K562 (cell line): Measurements from ENCODE around the gene NUP98. TPM values are rescaled to one million over a fixed set of nuclear protein-coding genes. Genes with fewer than 3 reads are reported as not detected.

Experiments
- ATAC-seq: fragments of 200-7000 bp; cut with Tn5 transposase; 3 replicates; pipeline ENCODE4 v1.9.1; 2020; ENCODE audit warnings: moderate library complexity
- BruUV-seq: library from RNA; stranded (reverse); fragments of 400-500 nt; replicated peaks from 2 replicates; lab custom pipeline; 2021; lab: Mats Ljungman, UMichigan
- CTCF ChIA-PET: fragments of 300-600 bp; formaldehyde crosslinking; extraction: SDS; loops from one replicate; lab custom pipeline; 2021; ENCODE audit warnings: low intra/inter-chr PET ratio; lab: Yijun Ruan, JAX
- POLR2A ChIA-PET: fragments of 300-600, 350-650 bp; sonication (Branson Sonifier 250); formaldehyde crosslinking; extraction: SDS; loops from one replicate; lab custom pipeline; 2021; ENCODE audit warnings: antibody characterized with exemption, inconsistent platforms; lab: Yijun Ruan, JAX
- DNase-seq, 4 experiments: peaks; one replicate each; pipeline versions ENCODE4 v3.0.0 to v3.0.0-alpha.2; 2011 to 2018; ENCODE audit warnings: low spot score in 3 of 4, mixed read lengths in 3 of 4; ENCODE audit errors: extremely low read depth in 1 of 4
- FAIRE-seq: peaks from 2 replicates; lab custom pipeline; 2011; peaks lifted over from hg19 to GRCh38; lab: Jason Lieb, UNC
- H2AFZ ChIP-seq: 2 replicates; pipeline ENCODE4 v1.6.0; 2011; ENCODE audit warnings: low read depth, low read length, control low read depth, inconsistent platforms
- H3K27ac ChIP-seq: fragments of 200-600 bp; 3 replicates; pipeline ENCODE4 v1.8.0; 2011; ENCODE audit warnings: low read depth, mild to moderate bottlenecking, control low read depth, inconsistent platforms, low read length, moderate library complexity, mixed read lengths; ENCODE audit errors: extremely low read depth
- H3K27me3 ChIP-seq, 2 experiments: fragments of 300-600 bp in 1 of 2; 2 replicates in 1 of 2; 3 replicates in 1 of 2; pipeline versions ENCODE4 v1.6.0 to v1.8.0; 2011; ENCODE audit warnings: inconsistent platforms in 2 of 2, low read length in 2 of 2, mild to moderate bottlenecking in 1 of 2, mixed read lengths in 1 of 2, moderate library complexity in 1 of 2; ENCODE audit not compliant: control insufficient read depth in 2 of 2, insufficient read depth in 2 of 2
- H3K36me3 ChIP-seq: fragments of 300-600 bp; 3 replicates; pipeline ENCODE4 v1.8.0; 2011; ENCODE audit warnings: mild to moderate bottlenecking, low read length, inconsistent platforms; ENCODE audit not compliant: control insufficient read depth, insufficient read depth
- H3K4me1 ChIP-seq, 2 experiments: fragments of 200-600 bp in 1 of 2; replicated peaks in 1 of 2; 2 replicates in 1 of 2; 3 replicates in 1 of 2; pipeline versions ENCODE4 v1.5.1 to v1.8.0; 2011; ENCODE audit warnings: inconsistent platforms in 2 of 2, low read length in 2 of 2, mild to moderate bottlenecking in 1 of 2, mixed read lengths in 1 of 2, moderate library complexity in 1 of 2; ENCODE audit not compliant: control insufficient read depth in 2 of 2, insufficient read depth in 2 of 2
- H3K4me2 ChIP-seq: 2 replicates; pipeline ENCODE4 v1.6.1; 2011; ENCODE audit warnings: low read length, control low read depth, inconsistent platforms, mixed read lengths; ENCODE audit not compliant: insufficient read depth
- H3K4me3 ChIP-seq: fragments of 200-600 bp; sonication (generic), shearing (Covaris generic); 2 replicates; pipeline ENCODE4 v1.5.1; 2016; ENCODE audit warnings: control low read depth, inconsistent platforms
- H3K79me2 ChIP-seq: fragments of 200-600 bp; 3 replicates; pipeline ENCODE4 v1.8.0; 2011; ENCODE audit warnings: low read length, inconsistent platforms; ENCODE audit not compliant: control insufficient read depth, insufficient read depth
- H3K9ac ChIP-seq, 2 experiments: 2 replicates each; pipeline versions ENCODE4 v1.6.0 to v1.6.1; 2011; ENCODE audit warnings: low read depth in 2 of 2, low read length in 2 of 2, control low read depth in 1 of 2, inconsistent platforms in 1 of 2, mild to moderate bottlenecking in 1 of 2, mixed read lengths in 1 of 2; ENCODE audit not compliant: insufficient read depth in 1 of 2
- H3K9me1 ChIP-seq: one replicate; pipeline ENCODE4 v1.6.0; 2011; ENCODE audit warnings: inconsistent platforms, mild to moderate bottlenecking, low read length, moderate library complexity; ENCODE audit not compliant: control insufficient read depth, insufficient read depth
- H3K9me3 ChIP-seq: replicated peaks from 2 replicates; pipeline ENCODE4 v1.5.1; 2011; ENCODE audit warnings: low read depth, low read length, inconsistent platforms; ENCODE audit not compliant: control insufficient read depth, insufficient read depth
- H4K20me1 ChIP-seq: replicated peaks from 2 replicates; pipeline ENCODE4 v1.6.1; 2011; ENCODE audit warnings: low read length, inconsistent platforms, mixed read lengths; ENCODE audit not compliant: control insufficient read depth, insufficient read depth
- ATF2 ChIP-seq: sonication (generic); formaldehyde crosslinking; IDR thresholded peaks from 2 replicates; pipeline ENCODE4 v1.8.1; 2022; ENCODE audit warnings: missing genetic modification reagents
- CBX5 ChIP-seq: IDR thresholded peaks from 2 replicates; pipeline ENCODE4 v1.6.1; 2014; ENCODE audit warnings: low read depth, borderline replicate concordance
- CUX1 ChIP-seq: fragments of 200-800 bp; sonication (Bioruptor generic); IDR thresholded peaks from 2 replicates; pipeline ENCODE4 v1.6.1; 2016; ENCODE audit warnings: missing genetic modification characterization, missing compliant biosample characterization
- DPF2 ChIP-seq: fragments of 450-650 bp; IDR thresholded peaks from 2 replicates; pipeline ENCODE4 v1.6.1; 2016
- FOXA1 ChIP-seq: fragments of 450-650 bp; IDR thresholded peaks from 2 replicates; pipeline ENCODE4 v1.6.1; 2016; ENCODE audit warnings: mild to moderate bottlenecking, borderline replicate concordance
- HNRNPK ChIP-seq: fragments of 200-400 bp; formaldehyde crosslinking; IDR thresholded peaks from one replicate; pipeline ENCODE4 v1.6.1; 2018; ENCODE audit warnings: mild to moderate bottlenecking, low read depth, low read length; ENCODE audit not compliant: poor library complexity, severe bottlenecking
- NFE2 ChIP-seq: IDR thresholded peaks from 2 replicates; pipeline ENCODE4 v1.6.1; 2014; ENCODE audit warnings: antibody characterized with exemption, low read depth
- NR2F6 ChIP-seq: fragments of 450-650 bp; formaldehyde crosslinking; IDR thresholded peaks from 2 replicates; pipeline ENCODE4 v1.4.0; 2020; ENCODE audit warnings: mild to moderate bottlenecking
- RAD21 ChIP-seq, 2 experiments: fragments of 250-450 bp in 1 of 2; fragments of 450-650 bp in 1 of 2; sonication (Bioruptor Pico) in 1 of 2; formaldehyde crosslinking in 1 of 2; IDR thresholded peaks in 1 of 2; conservative IDR thresholded peaks in 1 of 2; 2 replicates each; pipeline versions ENCODE4 v1.4.0 to v1.8.0; 2020 to 2022; ENCODE audit warnings: mild to moderate bottlenecking in 2 of 2, moderate library complexity in 1 of 2
- RBFOX2 ChIP-seq: fragments of 200-400 bp; formaldehyde crosslinking; IDR thresholded peaks from 2 replicates; pipeline ENCODE4 v1.6.1; 2017; ENCODE audit warnings: low read depth, mild to moderate bottlenecking, low read length, moderate library complexity
- RBM25 ChIP-seq: fragments of 200-400 bp; formaldehyde crosslinking; IDR thresholded peaks from 2 replicates; pipeline ENCODE4 v1.6.1; 2018; ENCODE audit warnings: low read length, low read depth, moderate library complexity; ENCODE audit not compliant: severe bottlenecking
- SRSF7 ChIP-seq: fragments of 200-400 bp; formaldehyde crosslinking; optimal IDR thresholded peaks from 2 replicates; pipeline ENCODE3; 2017; ENCODE audit warnings: mild to moderate bottlenecking, low read depth, low read length
- ZNF12 ChIP-seq: sonication (generic); formaldehyde crosslinking; IDR thresholded peaks from 2 replicates; pipeline ENCODE4 v1.4.0; 2020; ENCODE audit warnings: mild to moderate bottlenecking, missing genetic modification reagents
- ZNF121 ChIP-seq: sonication (generic); formaldehyde crosslinking; conservative IDR thresholded peaks from 2 replicates; pipeline ENCODE4 v1.8.0; 2022; ENCODE audit warnings: missing genetic modification reagents
- ZZZ3 ChIP-seq: fragments of 450-650 bp; IDR thresholded peaks from 2 replicates; pipeline ENCODE4 v1.6.1; 2016; ENCODE audit warnings: antibody characterized with exemption, mild to moderate bottlenecking, moderate library complexity
- WGBS: fragments of 100-300 bp; shearing (Covaris generic); methylation state at CpG from one replicate; pipeline ENCODE4 v1.1.6; 2016; ENCODE audit warnings: low coverage, mixed read lengths; ENCODE audit not compliant: insufficient coverage; ENCODE audit errors: missing lambda C conversion rate; 5-methylcytosine and 5-hydroxymethylcytosine counted together
- in situ Hi-C: fragments of 300-500 bp; cut with MboI; formaldehyde crosslinking; loops from 4 replicates; pipeline ENCODE4 v1.15.0; 2018; ENCODE audit warnings: inconsistent platforms, mixed read lengths
- intact Hi-C: fragments of 100-400 bp; cut with micrococcal nuclease; formaldehyde crosslinking; loops from 2 replicates; pipeline ENCODE4 v1.14.2; 2022
- polyA plus RNA-seq, 8 experiments: library from polyadenylated mRNA; depleted of rRNA in 4 of 8; stranded (reverse) in 5 of 8; unstranded in 3 of 8; fragments of >200 nt; fragmentation: Nextera tagmentation in 2 of 8; fragmentation: Illumina TruSeq in 1 of 8; extraction: Ambion mirVana in 2 of 8; extraction: Trizol in 1 of 8; gene quantifications; 2 replicates each; pipeline versions ENCODE4 v1.2.1 to v1.2.3, GENCODE V29; 2011 to 2014; ENCODE audit warnings: inconsistent platforms in 1 of 8, missing spikeins in 1 of 8
- total RNA-seq, 7 experiments: library from RNA; depleted of rRNA in 6 of 7; stranded (reverse); fragments of >200 nt in 6 of 7; fragmentation: Illumina TruSeq in 2 of 7; extraction: Trizol in 2 of 7; gene quantifications; 2 replicates each; pipeline versions ENCODE4 v1.2.1 to v1.2.3, GENCODE V29; 2011 to 2021; ENCODE audit warnings: low replicate concordance in 1 of 7

NUP98 gene
- total and polyA plus RNA-seq, 9 of the 15 experiments (the other 6 are each of a cell fraction or from before 2014, with no cell fraction given), result 45.1 to 196 (median 130) TPM

- WGBS, result 85% methylated on average over 2 of the region's 2 CpGs
- DNase-seq (no peak), FAIRE-seq (no peak), ATAC-seq (no peak)
- H3K4me1 ChIP-seq, result peaks cover 49 to 68% of the 10 kb centered on the region in 2 experiments
- H3K4me3 ChIP-seq, result no peak overlapping the region
- H3K4me2 ChIP-seq, result peak overlapping the region; percentile 82
- H3K9me3 ChIP-seq, result no peaks in the 10 kb centered on the region
- ChIA-PET POLR2A (interaction anchor here (0.5 to 2.5 kb wide), 3 partner anchors 8 to 189 kb away, joined by 3 to 8 read pairs (median 3); no protein-coding TSS in a partner anchor), CTCF (no interaction called here)
- no peaks in the 10 kb centered on the region for H3K27me3 ChIP-seq
- H3K79me2 ChIP-seq, result peaks cover 97% of the 10 kb centered on the region
- no peaks in the 10 kb centered on the region; the same call in 1 of the 2 replicates for H4K20me1 ChIP-seq
- intact Hi-C loops (no loop called here), in situ Hi-C loops (no loop called here)
- peak overlapping the region; percentile 94 for H3K27ac ChIP-seq
- peaks cover 82% of the 10 kb centered on the region for H3K36me3 ChIP-seq
- H3K9ac ChIP-seq, result peak overlapping the region; percentile 2 to 76; a peak in 3 of 4 replicates
- no peak overlapping the region for H2AFZ ChIP-seq
- peak in 1 of 2 experiments; percentile 7; a peak in 1 of 4 replicates for TF ChIP-seq RAD21 (CRISPR knock-in tag; conservative IDR thresholded peaks at IDR 0.05 in 1 of 2, IDR thresholded peaks at IDR 0.05 in 1 of 2)
- no peak for TF ChIP-seq DPF2
- TF ChIP-seq FOXA1, result no peak
- no peak for TF ChIP-seq HNRNPK
- TF ChIP-seq SRSF7, result no peak
- peak; percentile 58 for TF ChIP-seq ZNF121
- no peak for TF ChIP-seq ZNF12 (CRISPR knock-in tag)
- peak; percentile 50 for TF ChIP-seq RBFOX2
- TF ChIP-seq CUX1 (CRISPR knock-in tag), result no peak
- no peak for TF ChIP-seq ZZZ3
- TF ChIP-seq ATF2 (CRISPR knock-in tag), result no peak
- TF ChIP-seq CBX5, result no peak
- peak; percentile 10 for TF ChIP-seq RBM25
- TF ChIP-seq NFE2, result no peak
- no peak for TF ChIP-seq NR2F6 (CRISPR knock-in tag)
- H3K9me1 ChIP-seq, result no peaks in the 10 kb centered on the region
- BruUV-seq, result no TSS peak
Measured at GRCh38 chr11:3832816-3833215, 35.5 kb upstream of the NUP98 start.
